Liver (tissue), 9 donors: ENCODE results near the gene TMEM233. TPM values are rescaled to one million over a fixed set of nuclear protein-coding genes. Genes with fewer than 3 reads are reported as not detected.

ENCODE experiments used
- DNase-seq: peaks from one replicate; pipeline ENCODE4 v3.0.0-alpha.2; 2017; ENCODE audit warnings: low spot score
- H3K27ac ChIP-seq, 2 donors: one replicate each; pipeline ENCODE4 v1.7.0; 2013; ENCODE audit warnings: inconsistent platforms in 2 of 2, low read length in 2 of 2, control low read depth in 1 of 2, low read depth in 1 of 2, mild to moderate bottlenecking in 1 of 2
- H3K27me3 ChIP-seq, 4 donors: one replicate each; pipeline versions ENCODE4 v1.6.1 to v1.7.0; 2013; ENCODE audit warnings: low read length in 3 of 4, inconsistent platforms in 1 of 4, mild to moderate bottlenecking in 1 of 4, moderate library complexity in 1 of 4; ENCODE audit not compliant: control insufficient read depth in 4 of 4, insufficient read depth in 4 of 4
- H3K36me3 ChIP-seq, 4 donors: one replicate each; pipeline versions ENCODE4 v1.6.1 to v1.7.0; 2013; ENCODE audit warnings: low read length in 3 of 4, mild to moderate bottlenecking in 3 of 4, low read depth in 1 of 4, moderate library complexity in 1 of 4; ENCODE audit not compliant: control insufficient read depth in 4 of 4, insufficient read depth in 3 of 4
- H3K4me1 ChIP-seq, 4 donors: one replicate each; pipeline versions ENCODE4 v1.6.1 to v1.7.0; 2013; ENCODE audit warnings: low read length in 3 of 4, mild to moderate bottlenecking in 3 of 4, moderate library complexity in 1 of 4; ENCODE audit not compliant: control insufficient read depth in 4 of 4, insufficient read depth in 4 of 4
- H3K4me3 ChIP-seq, 3 donors: one replicate each; pipeline versions ENCODE4 v1.6.1 to v1.7.0; 2013; ENCODE audit warnings: low read length in 3 of 3, control low read depth in 1 of 3, low read depth in 1 of 3, mild to moderate bottlenecking in 1 of 3
- H3K9ac ChIP-seq, 2 donors: one replicate each; pipeline ENCODE4 v1.7.0; 2013; ENCODE audit warnings: low read length in 2 of 2, mild to moderate bottlenecking in 2 of 2, moderate library complexity in 2 of 2, control low read depth in 1 of 2, low read depth in 1 of 2
- H3K9me3 ChIP-seq, 4 donors: one replicate each; pipeline versions ENCODE4 v1.6.1 to v1.7.0; 2013; ENCODE audit warnings: low read length in 3 of 4; ENCODE audit not compliant: control insufficient read depth in 4 of 4
- EGR1 ChIP-seq, 2 donors: IDR thresholded peaks; 2 replicates each; pipeline ENCODE4 v1.6.1; 2016 to 2018; ENCODE audit warnings: antibody characterized with exemption in 2 of 2, low read depth in 2 of 2
- FOXA1 ChIP-seq: IDR thresholded peaks from 2 replicates; pipeline ENCODE4 v1.6.1; 2016; ENCODE audit warnings: antibody characterized with exemption
- FOXA2 ChIP-seq: IDR thresholded peaks from 2 replicates; pipeline ENCODE4 v1.6.1; 2016; ENCODE audit warnings: antibody characterized with exemption
- GABPA ChIP-seq, 2 donors: IDR thresholded peaks in 1 of 2; conservative IDR thresholded peaks in 1 of 2; 2 replicates each; pipeline ENCODE4 v1.6.1; 2016; ENCODE audit warnings: antibody characterized with exemption in 2 of 2, mild to moderate bottlenecking in 1 of 2, moderate library complexity in 1 of 2
- HNF4A ChIP-seq, 2 donors: conservative IDR thresholded peaks; 2 replicates each; pipeline ENCODE4 v1.6.1; 2016; ENCODE audit warnings: antibody characterized with exemption in 2 of 2, mild to moderate bottlenecking in 2 of 2
- HNF4G ChIP-seq: IDR thresholded peaks from 2 replicates; pipeline ENCODE4 v1.6.1; 2016; ENCODE audit warnings: antibody characterized with exemption
- JUND ChIP-seq, 2 donors: IDR thresholded peaks; 2 replicates each; pipeline ENCODE4 v1.6.1; 2016; ENCODE audit warnings: antibody characterized with exemption in 2 of 2
- NR2F2 ChIP-seq: IDR thresholded peaks from 2 replicates; pipeline ENCODE4 v1.6.1; 2016; ENCODE audit warnings: antibody characterized with exemption
- RAD21 ChIP-seq, 2 donors: IDR thresholded peaks; 2 replicates each; pipeline ENCODE4 v1.6.1; 2016; ENCODE audit warnings: antibody characterized with exemption in 2 of 2, mild to moderate bottlenecking in 2 of 2
- RXRA ChIP-seq, 2 donors: IDR thresholded peaks; 2 replicates each; pipeline ENCODE4 v1.6.1; 2017 to 2018; ENCODE audit warnings: antibody characterized with exemption in 2 of 2, mild to moderate bottlenecking in 1 of 2
- SP1 ChIP-seq: IDR thresholded peaks from 2 replicates; pipeline ENCODE4 v1.6.1; 2018; ENCODE audit warnings: antibody characterized with exemption, mild to moderate bottlenecking
- TAF1 ChIP-seq: conservative IDR thresholded peaks from 2 replicates; pipeline ENCODE4 v1.6.1; 2016; ENCODE audit warnings: antibody characterized with exemption, mild to moderate bottlenecking
- YY1 ChIP-seq: IDR thresholded peaks from 2 replicates; pipeline ENCODE4 v1.6.1; 2016; ENCODE audit warnings: antibody characterized with exemption, mild to moderate bottlenecking
- WGBS: extraction: QIAGEN DNeasy Blood & Tissue Kit; methylation state at CpG from one replicate; pipeline ENCODE4 v1.1.7; 2013; 5-methylcytosine and 5-hydroxymethylcytosine counted together
- polyA plus RNA-seq, 2 donors: library from polyadenylated mRNA; stranded (reverse) in 1 of 2; unstranded in 1 of 2; fragments of 200-250 nt in 1 of 2; fragments of >200 nt in 1 of 2; fragmentation: Nextera tagmentation in 1 of 2; extraction: Ambion mirVana in 1 of 2; gene quantifications; one replicate each; pipeline versions ENCODE4 v1.2.1 to v1.2.3, GENCODE V29; 2013 to 2015
- total RNA-seq, 2 donors: library from RNA; depleted of rRNA; stranded (reverse); fragments of >200 nt; gene quantifications; one replicate each; pipeline ENCODE4 v1.2.3, GENCODE V29; 2014
- TF ChIP-seq, protein P1 (sequence below): IDR thresholded peaks from 2 replicates; pipeline ENCODE4 v1.6.1; 2016; ENCODE audit warnings: antibody characterized with exemption
- TF ChIP-seq, protein P2 (sequence below): IDR thresholded peaks from 2 replicates; pipeline ENCODE4 v1.6.1; 2016; ENCODE audit warnings: antibody characterized with exemption
- TF ChIP-seq, protein P3 (sequence below): IDR thresholded peaks from 2 replicates; pipeline ENCODE4 v1.6.1; 2016; ENCODE audit warnings: antibody characterized with exemption
- TF ChIP-seq, protein P4 (sequence below): fragments of 150-350 bp; IDR thresholded peaks from 2 replicates; pipeline ENCODE4 v1.5.1; 2017; ENCODE audit warnings: improper control_type of control experiment, low read depth, low read length; ENCODE audit not compliant: missing input control
- TF ChIP-seq, protein P5 (sequence below): IDR thresholded peaks from 2 replicates; pipeline ENCODE4 v1.6.1; 2016; ENCODE audit warnings: antibody characterized with exemption, mild to moderate bottlenecking
- donor health status: healthy.
- donor health status: healthy.
- donor health status: healthy.
- donor health status: healthy.
- donor health status: healthy.

TMEM233 gene
- total and polyA plus RNA-seq, 4 donors = 0.05 to 0.17 (median 0.09) TPM

DNA sequence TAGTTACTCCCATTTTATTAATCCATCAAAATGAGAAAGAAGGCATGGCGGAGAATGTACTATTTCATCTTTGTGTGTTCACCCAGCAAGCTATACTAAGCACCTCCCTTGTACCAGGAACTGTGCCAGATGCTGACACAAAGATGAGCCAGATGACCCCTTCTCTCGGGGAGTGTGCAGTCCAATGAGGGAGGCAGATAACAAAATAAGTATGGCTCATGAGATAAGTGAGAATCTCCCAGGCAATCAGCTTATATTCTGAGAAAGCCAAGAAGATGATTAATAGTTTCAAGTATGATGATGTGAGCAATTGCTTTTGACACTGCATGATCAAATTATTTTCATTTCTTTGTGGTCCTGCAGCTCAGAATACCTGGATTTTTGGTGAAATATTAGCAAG is 1.3 kb upstream of the TMEM233 start:
- WGBS = 46% methylated on average over 2 of the region's 2 CpGs
- Histone ChIP-seq H3K4me3 (no peak overlapping the region), H3K9me3 (no peaks in the 10 kb centered on the region), H3K9ac (no peak overlapping the region), H3K4me1 (peaks cover 6 to 25% (median 21%) of the 10 kb centered on the region in 4 donors), H3K36me3 (no peaks in the 10 kb centered on the region), H3K27ac (no peak overlapping the region), H3K27me3 (peaks cover 0 to 3% (median 0%) of the 10 kb centered on the region in 4 donors)
- no peak for TF ChIP-seq YY1
- no peak for TF ChIP-seq GABPA (IDR thresholded peaks at IDR 0.05 in 1 of 2, conservative IDR thresholded peaks at IDR 0.05 in 1 of 2)
- TF ChIP-seq, protein P1, sequence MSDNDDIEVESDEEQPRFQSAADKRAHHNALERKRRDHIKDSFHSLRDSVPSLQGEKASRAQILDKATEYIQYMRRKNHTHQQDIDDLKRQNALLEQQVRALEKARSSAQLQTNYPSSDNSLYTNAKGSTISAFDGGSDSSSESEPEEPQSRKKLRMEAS = no peak
- TF ChIP-seq FOXA2 = no peak
- no peak for TF ChIP-seq NR2F2
- no peak for TF ChIP-seq RAD21 (IDR thresholded peaks at IDR 0.05)
- no peak for TF ChIP-seq RXRA (IDR thresholded peaks at IDR 0.05)
- TF ChIP-seq, protein P2, sequence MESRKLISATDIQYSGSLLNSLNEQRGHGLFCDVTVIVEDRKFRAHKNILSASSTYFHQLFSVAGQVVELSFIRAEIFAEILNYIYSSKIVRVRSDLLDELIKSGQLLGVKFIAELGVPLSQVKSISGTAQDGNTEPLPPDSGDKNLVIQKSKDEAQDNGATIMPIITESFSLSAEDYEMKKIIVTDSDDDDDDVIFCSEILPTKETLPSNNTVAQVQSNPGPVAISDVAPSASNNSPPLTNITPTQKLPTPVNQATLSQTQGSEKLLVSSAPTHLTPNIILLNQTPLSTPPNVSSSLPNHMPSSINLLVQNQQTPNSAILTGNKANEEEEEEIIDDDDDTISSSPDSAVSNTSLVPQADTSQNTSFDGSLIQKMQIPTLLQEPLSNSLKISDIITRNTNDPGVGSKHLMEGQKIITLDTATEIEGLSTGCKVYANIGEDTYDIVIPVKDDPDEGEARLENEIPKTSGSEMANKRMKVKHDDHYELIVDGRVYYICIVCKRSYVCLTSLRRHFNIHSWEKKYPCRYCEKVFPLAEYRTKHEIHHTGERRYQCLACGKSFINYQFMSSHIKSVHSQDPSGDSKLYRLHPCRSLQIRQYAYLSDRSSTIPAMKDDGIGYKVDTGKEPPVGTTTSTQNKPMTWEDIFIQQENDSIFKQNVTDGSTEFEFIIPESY = no peak
- no peak for TF ChIP-seq HNF4A (conservative IDR thresholded peaks at IDR 0.05)
- no peak for TF ChIP-seq SP1
- TF ChIP-seq FOXA1 = no peak
- TF ChIP-seq, protein P3, sequence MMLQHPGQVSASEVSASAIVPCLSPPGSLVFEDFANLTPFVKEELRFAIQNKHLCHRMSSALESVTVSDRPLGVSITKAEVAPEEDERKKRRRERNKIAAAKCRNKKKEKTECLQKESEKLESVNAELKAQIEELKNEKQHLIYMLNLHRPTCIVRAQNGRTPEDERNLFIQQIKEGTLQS = no peak
- no peak for TF ChIP-seq EGR1 (IDR thresholded peaks at IDR 0.05; ENCODE audit: low read depth in 2 of 2)
- TF ChIP-seq, protein P4, sequence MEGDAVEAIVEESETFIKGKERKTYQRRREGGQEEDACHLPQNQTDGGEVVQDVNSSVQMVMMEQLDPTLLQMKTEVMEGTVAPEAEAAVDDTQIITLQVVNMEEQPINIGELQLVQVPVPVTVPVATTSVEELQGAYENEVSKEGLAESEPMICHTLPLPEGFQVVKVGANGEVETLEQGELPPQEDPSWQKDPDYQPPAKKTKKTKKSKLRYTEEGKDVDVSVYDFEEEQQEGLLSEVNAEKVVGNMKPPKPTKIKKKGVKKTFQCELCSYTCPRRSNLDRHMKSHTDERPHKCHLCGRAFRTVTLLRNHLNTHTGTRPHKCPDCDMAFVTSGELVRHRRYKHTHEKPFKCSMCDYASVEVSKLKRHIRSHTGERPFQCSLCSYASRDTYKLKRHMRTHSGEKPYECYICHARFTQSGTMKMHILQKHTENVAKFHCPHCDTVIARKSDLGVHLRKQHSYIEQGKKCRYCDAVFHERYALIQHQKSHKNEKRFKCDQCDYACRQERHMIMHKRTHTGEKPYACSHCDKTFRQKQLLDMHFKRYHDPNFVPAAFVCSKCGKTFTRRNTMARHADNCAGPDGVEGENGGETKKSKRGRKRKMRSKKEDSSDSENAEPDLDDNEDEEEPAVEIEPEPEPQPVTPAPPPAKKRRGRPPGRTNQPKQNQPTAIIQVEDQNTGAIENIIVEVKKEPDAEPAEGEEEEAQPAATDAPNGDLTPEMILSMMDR = no peak
- no peak for TF ChIP-seq JUND (IDR thresholded peaks at IDR 0.05)
- TF ChIP-seq, protein P5, sequence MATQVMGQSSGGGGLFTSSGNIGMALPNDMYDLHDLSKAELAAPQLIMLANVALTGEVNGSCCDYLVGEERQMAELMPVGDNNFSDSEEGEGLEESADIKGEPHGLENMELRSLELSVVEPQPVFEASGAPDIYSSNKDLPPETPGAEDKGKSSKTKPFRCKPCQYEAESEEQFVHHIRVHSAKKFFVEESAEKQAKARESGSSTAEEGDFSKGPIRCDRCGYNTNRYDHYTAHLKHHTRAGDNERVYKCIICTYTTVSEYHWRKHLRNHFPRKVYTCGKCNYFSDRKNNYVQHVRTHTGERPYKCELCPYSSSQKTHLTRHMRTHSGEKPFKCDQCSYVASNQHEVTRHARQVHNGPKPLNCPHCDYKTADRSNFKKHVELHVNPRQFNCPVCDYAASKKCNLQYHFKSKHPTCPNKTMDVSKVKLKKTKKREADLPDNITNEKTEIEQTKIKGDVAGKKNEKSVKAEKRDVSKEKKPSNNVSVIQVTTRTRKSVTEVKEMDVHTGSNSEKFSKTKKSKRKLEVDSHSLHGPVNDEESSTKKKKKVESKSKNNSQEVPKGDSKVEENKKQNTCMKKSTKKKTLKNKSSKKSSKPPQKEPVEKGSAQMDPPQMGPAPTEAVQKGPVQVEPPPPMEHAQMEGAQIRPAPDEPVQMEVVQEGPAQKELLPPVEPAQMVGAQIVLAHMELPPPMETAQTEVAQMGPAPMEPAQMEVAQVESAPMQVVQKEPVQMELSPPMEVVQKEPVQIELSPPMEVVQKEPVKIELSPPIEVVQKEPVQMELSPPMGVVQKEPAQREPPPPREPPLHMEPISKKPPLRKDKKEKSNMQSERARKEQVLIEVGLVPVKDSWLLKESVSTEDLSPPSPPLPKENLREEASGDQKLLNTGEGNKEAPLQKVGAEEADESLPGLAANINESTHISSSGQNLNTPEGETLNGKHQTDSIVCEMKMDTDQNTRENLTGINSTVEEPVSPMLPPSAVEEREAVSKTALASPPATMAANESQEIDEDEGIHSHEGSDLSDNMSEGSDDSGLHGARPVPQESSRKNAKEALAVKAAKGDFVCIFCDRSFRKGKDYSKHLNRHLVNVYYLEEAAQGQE = no peak
- no peak for TF ChIP-seq TAF1
- DNase-seq = no peak

DNA sequence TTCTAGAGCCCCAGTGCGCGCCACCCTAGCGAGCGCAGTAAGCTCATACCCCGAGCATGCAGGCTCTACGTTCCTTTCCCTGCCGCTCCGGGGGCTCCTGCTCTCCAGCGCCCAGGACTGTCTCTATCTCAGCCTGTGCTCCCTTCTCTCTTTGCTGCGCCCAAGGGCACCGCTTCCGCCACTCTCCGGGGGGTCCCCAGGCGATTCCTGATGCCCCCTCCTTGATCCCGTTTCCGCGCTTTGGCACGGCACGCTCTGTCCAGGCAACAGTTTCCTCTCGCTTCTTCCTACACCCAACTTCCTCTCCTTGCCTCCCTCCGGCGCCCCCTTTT is 791 bp downstream of the TMEM233 start:
- no peak overlapping the region for H3K9ac ChIP-seq
- H3K4me3 ChIP-seq = peak overlapping the region in 2 of 3 donors; percentile 0 to 53
- peaks cover 6 to 21% (median 14%) of the 10 kb centered on the region in 4 donors for H3K4me1 ChIP-seq
- H3K36me3 ChIP-seq = no peaks in the 10 kb centered on the region
- no peaks in the 10 kb centered on the region for H3K9me3 ChIP-seq
- no peak for DNase-seq
- 4% methylated on average over 22 of the region's 22 CpGs for WGBS
- TF ChIP-seq FOXA2 = no peak
- no peak for TF ChIP-seq JUND (IDR thresholded peaks at IDR 0.05)
- TF ChIP-seq, protein P1 = no peak
- no peak for TF ChIP-seq TAF1
- no peak for TF ChIP-seq HNF4G
- TF ChIP-seq, protein P4 = no peak
- TF ChIP-seq RXRA (IDR thresholded peaks at IDR 0.05) = no peak
- TF ChIP-seq GABPA (IDR thresholded peaks at IDR 0.05 in 1 of 2, conservative IDR thresholded peaks at IDR 0.05 in 1 of 2) = no peak
- TF ChIP-seq, protein P3 = no peak
- no peak for TF ChIP-seq FOXA1
- no peak for TF ChIP-seq RAD21 (IDR thresholded peaks at IDR 0.05)
- no peak for TF ChIP-seq NR2F2
- no peak overlapping the region for H3K27ac ChIP-seq
- peaks cover 0 to 4% (median 0%) of the 10 kb centered on the region in 4 donors for H3K27me3 ChIP-seq
